IMR-90 (cell line): ENCODE results near the gene CAND2. TPM values are rescaled to one million over a fixed set of nuclear protein-coding genes. Genes with fewer than 3 reads are reported as not detected.
A peak's percentile ranks its signal among the peaks of the same experiment; 100 is the strongest.

Source experiments
- ATAC-seq: fragments of 200-7000 bp; cut with Tn5 transposase; 2 replicates; pipeline ENCODE4 v1.9.1; 2020; ENCODE audit warnings: low read depth, mild to moderate bottlenecking, moderate library complexity
- BruUV-seq: library from RNA; stranded (reverse); fragments of 400-500 nt; replicated peaks from 2 replicates; lab custom pipeline; 2021; lab: Mats Ljungman, UMichigan
- CTCF ChIA-PET: fragments of 300-600 bp; formaldehyde crosslinking; extraction: SDS; loops from one replicate; lab custom pipeline; 2021; ENCODE audit warnings: antibody characterized with exemption; lab: Yijun Ruan, JAX
- POLR2A ChIA-PET: fragments of 300-600 bp; sonication (Branson Sonifier 250); formaldehyde crosslinking; loops from one replicate; lab custom pipeline; 2022; ENCODE audit warnings: antibody characterized with exemption; ENCODE audit not compliant: unreplicated experiment; lab: Charles Lee
- DNase-seq: peaks from one replicate; pipeline ENCODE4 v3.0.0; 2013
- H2AFZ ChIP-seq: replicated peaks from 2 replicates; pipeline ENCODE3; 2013; ENCODE audit warnings: low read length, mild to moderate bottlenecking; ENCODE audit not compliant: poor library complexity
- H2AK5ac ChIP-seq: 2 replicates; pipeline ENCODE4 v1.6.1; 2013; ENCODE audit warnings: low read depth, low read length, inconsistent platforms
- H2AK9ac ChIP-seq: replicated peaks from 2 replicates; pipeline ENCODE3; 2013; ENCODE audit warnings: mild to moderate bottlenecking, low read depth, low read length, moderate library complexity; ENCODE audit not compliant: poor library complexity
- H2BK120ac ChIP-seq: 2 replicates; pipeline ENCODE4 v1.6.1; 2013; ENCODE audit warnings: low read depth, low read length, inconsistent platforms
- H2BK15ac ChIP-seq: 3 replicates; pipeline ENCODE4 v1.6.1; 2013; ENCODE audit warnings: low read depth, low read length, inconsistent platforms
- H2BK20ac ChIP-seq: 2 replicates; pipeline ENCODE4 v1.6.1; 2013; ENCODE audit warnings: low read depth, mild to moderate bottlenecking, inconsistent platforms, low read length, moderate library complexity
- H2BK5ac ChIP-seq: 2 replicates; pipeline ENCODE4 v1.6.1; 2013; ENCODE audit warnings: mild to moderate bottlenecking, low read depth, low read length, inconsistent platforms; ENCODE audit not compliant: poor library complexity, severe bottlenecking
- H3K14ac ChIP-seq: replicated peaks from 2 replicates; pipeline ENCODE4 v1.6.1; 2013; ENCODE audit warnings: low read depth, low read length, inconsistent platforms
- H3K18ac ChIP-seq: 2 replicates; pipeline ENCODE4 v1.6.1; 2013; ENCODE audit warnings: low read depth, low read length, control low read depth
- H3K23ac ChIP-seq: 2 replicates; pipeline ENCODE4 v1.6.1; 2013; ENCODE audit warnings: low read depth, low read length, inconsistent platforms
- H3K27ac ChIP-seq: 2 replicates; pipeline ENCODE4 v1.5.1; 2013; ENCODE audit warnings: mild to moderate bottlenecking, control low read depth, low read length; ENCODE audit not compliant: insufficient read depth
- H3K27me3 ChIP-seq: 2 replicates; pipeline ENCODE4 v1.6.1; 2013; ENCODE audit warnings: low read length; ENCODE audit not compliant: control insufficient read depth, insufficient read depth
- H3K36me3 ChIP-seq: 2 replicates; pipeline ENCODE4 v1.6.1; 2013; ENCODE audit warnings: low read length, mixed read lengths; ENCODE audit not compliant: control insufficient read depth, insufficient read depth
- H3K4ac ChIP-seq: 2 replicates; pipeline ENCODE4 v1.6.1; 2013; ENCODE audit warnings: low read depth, low read length, inconsistent platforms
- H3K4me1 ChIP-seq: 2 replicates; pipeline ENCODE4 v1.6.1; 2013; ENCODE audit warnings: low read length, mixed read lengths; ENCODE audit not compliant: control insufficient read depth, insufficient read depth
- H3K4me2 ChIP-seq: 2 replicates; pipeline ENCODE4 v1.6.1; 2013; ENCODE audit warnings: low read depth, mild to moderate bottlenecking, control low read depth, low read length, moderate library complexity
- H3K4me3 ChIP-seq: 2 replicates; pipeline ENCODE4 v1.5.1; 2013; ENCODE audit warnings: low read depth, mild to moderate bottlenecking, control low read depth, low read length, moderate library complexity; ENCODE audit not compliant: insufficient read depth
- H3K56ac ChIP-seq: 2 replicates; pipeline ENCODE4 v1.6.1; 2013; ENCODE audit warnings: low read length, inconsistent platforms; ENCODE audit not compliant: insufficient read depth; ENCODE audit errors: extremely low read depth
- H3K79me1 ChIP-seq, 2 experiments: 2 replicates each; pipeline ENCODE4 v1.6.1; 2013; ENCODE audit warnings: low read length in 2 of 2, inconsistent platforms in 1 of 2, low read depth in 1 of 2
- H3K9ac ChIP-seq: 2 replicates; pipeline ENCODE4 v1.6.1; 2013; ENCODE audit warnings: low read depth, low read length, control low read depth
- H3K9me1 ChIP-seq: 2 replicates; pipeline ENCODE4 v1.6.1; 2013; ENCODE audit warnings: low read length, inconsistent platforms; ENCODE audit not compliant: insufficient read depth
- H3K9me3 ChIP-seq: 2 replicates; pipeline ENCODE4 v1.6.1; 2013; ENCODE audit warnings: low read length; ENCODE audit not compliant: control insufficient read depth, insufficient read depth
- H4K20me1 ChIP-seq: 2 replicates; pipeline ENCODE4 v1.6.1; 2013; ENCODE audit warnings: low read length, inconsistent platforms; ENCODE audit not compliant: insufficient read depth
- H4K5ac ChIP-seq: 2 replicates; pipeline ENCODE4 v1.6.1; 2013; ENCODE audit warnings: mild to moderate bottlenecking, low read depth, low read length, control low read depth
- H4K8ac ChIP-seq, 2 experiments: 2 replicates each; pipeline ENCODE4 v1.6.1; 2013; ENCODE audit warnings: low read depth in 2 of 2, low read length in 2 of 2, control low read depth in 1 of 2, inconsistent platforms in 1 of 2
- H4K91ac ChIP-seq: 2 replicates; pipeline ENCODE4 v1.6.1; 2013; ENCODE audit warnings: low read depth, low read length, inconsistent platforms; ENCODE audit not compliant: insufficient read depth
- CEBPB ChIP-seq: IDR thresholded peaks from 2 replicates; pipeline ENCODE4 v1.6.1; 2012; ENCODE audit warnings: low read depth, low read length, improper control_type of control experiment
- FOS ChIP-seq: fragments of 150-350 bp; IDR thresholded peaks from 2 replicates; pipeline ENCODE4 v1.6.1; 2016; ENCODE audit warnings: low read depth, low read length
- MXI1 ChIP-seq: IDR thresholded peaks from 2 replicates; pipeline ENCODE4 v1.6.1; 2012; ENCODE audit warnings: low read depth, mild to moderate bottlenecking, low read length, moderate library complexity, borderline replicate concordance
- RFX5 ChIP-seq: IDR thresholded peaks from 2 replicates; pipeline ENCODE4 v1.8.0; 2012; ENCODE audit warnings: low read depth, mild to moderate bottlenecking, low read length, moderate library complexity
- WGBS, 2 experiments: methylation state at CpG; one replicate each; pipeline versions ENCODE4 v1.1.5 to v1.1.7; 2013; ENCODE audit warnings: missing lambda C conversion rate in 2 of 2; ENCODE audit not compliant: insufficient read length in 1 of 2; ENCODE audit errors: extremely low coverage in 2 of 2; 5-methylcytosine and 5-hydroxymethylcytosine counted together
- dilution Hi-C: fragments of 300-500 bp; cut with HindIII; formaldehyde crosslinking; loops from one replicate; pipeline ENCODE4 v1.14.3; 2018; ENCODE audit warnings: low sequenced_read_pairs; ENCODE audit not compliant: unreplicated experiment
- in situ Hi-C: fragments of 300-500 bp; cut with MboI; formaldehyde crosslinking; loops from 3 replicates; pipeline ENCODE4 v1.14.3; 2019; ENCODE audit warnings: low sequenced_read_pairs, inconsistent platforms, mixed read lengths
- intact Hi-C: fragments of 100-400 bp; cut with micrococcal nuclease; formaldehyde crosslinking; loops from 2 replicates; pipeline ENCODE4 v1.10.0; 2022
- polyA plus RNA-seq, 3 experiments: library from polyadenylated mRNA; depleted of rRNA; stranded (reverse); fragments of >200 nt; gene quantifications; 2 replicates each; pipeline ENCODE4 v1.2.3, GENCODE V29; 2012; ENCODE audit warnings: low replicate concordance in 1 of 3
- total RNA-seq: library from RNA; depleted of rRNA; stranded (reverse); fragments of >200 nt; gene quantifications from 2 replicates; pipeline ENCODE4 v1.2.3, GENCODE V29; 2012

The CAND2 gene
- total and polyA plus RNA-seq, 2 of the 4 experiments (the other 2 are of a cell fraction) = 2.9 to 4.9 TPM

DNA sequence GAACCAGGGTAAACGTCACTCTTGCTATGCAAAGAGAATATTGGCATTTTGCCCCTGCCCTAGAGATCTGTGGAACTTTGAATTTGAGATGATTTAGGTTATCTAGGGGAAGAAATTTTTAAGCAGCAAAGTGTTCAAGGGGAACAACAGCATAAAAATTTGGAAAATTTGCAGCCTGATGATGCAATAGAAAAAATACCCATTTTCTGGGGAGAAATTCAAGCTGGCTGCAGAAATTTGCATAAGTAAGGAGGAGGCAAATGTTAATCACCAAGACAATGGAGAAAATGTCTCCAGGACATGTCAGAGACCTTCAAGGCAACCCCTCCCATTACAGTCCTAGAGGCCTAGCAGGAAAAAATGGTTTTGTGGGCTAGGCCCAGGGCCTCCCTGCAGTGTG, 49.3 kb downstream of the CAND2 start:
- Histone ChIP-seq H3K9ac (no peak overlapping the region), H3K18ac (no peak overlapping the region), H2AFZ (no peak overlapping the region), H4K5ac (no peak overlapping the region), H3K4me3 (no peak overlapping the region), H3K79me1 (peaks cover 0 to 2% of the 10 kb centered on the region in 2 experiments; a peak in 2 of 4 replicates), H3K27ac (no peak overlapping the region), H2BK120ac (no peak overlapping the region), H4K20me1 (peaks cover 5% of the 10 kb centered on the region), H3K4me1 (peaks cover 2% of the 10 kb centered on the region; the same call in 1 of the 2 replicates), H3K9me1 (0 out of 2 replicates have a peak, but pooled peaks cover 3% of the 10 kb centered on the region), H2AK5ac (no peak overlapping the region), H3K4me2 (no peak overlapping the region), H3K23ac (no peak overlapping the region), H4K8ac (no peak overlapping the region), H2BK5ac (no peak overlapping the region), H3K36me3 (no peaks in the 10 kb centered on the region), H3K4ac (no peak overlapping the region), H3K14ac (no peak overlapping the region), H3K56ac (no peak overlapping the region), H4K91ac (no peak overlapping the region), H3K9me3 (no peaks in the 10 kb centered on the region), H2AK9ac (no peak overlapping the region), H2BK20ac (no peak overlapping the region), H3K27me3 (no peaks in the 10 kb centered on the region; the same call in 1 of the 2 replicates), H2BK15ac (no peak overlapping the region)
- BruUV-seq = no TSS peak
- 20% methylated on average over 1 of the region's 1 CpG; no CpG with 5 or more reads in 1 of the 2 experiments for WGBS, 2 experiments
- in situ Hi-C loops = no loop called here
- dilution Hi-C loops = no loop called here
- DNase-seq (no peak), ATAC-seq (no peak)
- ChIA-PET CTCF (no interaction called here), POLR2A (no interaction called here)
- intact Hi-C loops = no loop called here
- no peak for TF ChIP-seq MXI1
- TF ChIP-seq CEBPB = peak; percentile 48; the same call in 1 of the 2 replicates
- no peak for TF ChIP-seq RFX5
- TF ChIP-seq FOS = no peak
